ENCODE results near the gene CBFA2T3.
"Not testable (repeated sequence)": the region's sequence is repeated elsewhere in the genome, so short reads cannot be mapped to it uniquely, and the experiment has no call there.

Gene CBFA2T3

GRCh38 chr16:88895335-88895734, 81.7 kb downstream of the CBFA2T3 start:
- H3K4me3 ChIP-seq (ENCODE audit: low read depth, low read length), result no peak overlapping the region
- no peak for TF ChIP-seq CTCF (IDR thresholded peaks at IDR 0.05; ENCODE audit: control insufficient read depth, extremely low read depth, insufficient read depth)
- no peak for DNase-seq (ENCODE audit: low read depth)

- H3K4me3 ChIP-seq (ENCODE audit: low read depth, low read length), result no peak overlapping the region
- TF ChIP-seq CTCF (IDR thresholded peaks at IDR 0.05; ENCODE audit: control insufficient read depth, extremely low read depth, insufficient read depth), result no peak
- no peak for DNase-seq (ENCODE audit: low read depth)
These were observed 82.2 kb downstream of the CBFA2T3 start for GRCh38 chr16:88894681-88895300.

- not testable (repeated sequence) for H3K4me3 ChIP-seq (ENCODE audit: low read depth, low read length); DNase-seq (ENCODE audit: low read depth)
These were observed 82.7 kb downstream of the CBFA2T3 start for GRCh38 chr16:88894266-88894665.

- DNase-seq (ENCODE audit: low read depth), result no peak
- no peak for TF ChIP-seq CTCF (IDR thresholded peaks at IDR 0.05; ENCODE audit: control insufficient read depth, extremely low read depth, insufficient read depth)
- H3K4me3 ChIP-seq (ENCODE audit: low read depth, low read length), result no peak overlapping the region
These were observed 83.7 kb downstream of the CBFA2T3 start for GRCh38 chr16:88893127-88893968.

GRCh38 chr16:88892065-88892464, 84.9 kb downstream of the CBFA2T3 start:
- no peak overlapping the region for H3K4me3 ChIP-seq (ENCODE audit: low read depth, low read length)
- no peak for TF ChIP-seq CTCF (IDR thresholded peaks at IDR 0.05; ENCODE audit: control insufficient read depth, extremely low read depth, insufficient read depth)
- DNase-seq (ENCODE audit: low read depth), result no peak

GRCh38 chr16:88891083-88891482, 85.9 kb downstream of the CBFA2T3 start:
- TF ChIP-seq CTCF (IDR thresholded peaks at IDR 0.05; ENCODE audit: control insufficient read depth, extremely low read depth, insufficient read depth), result no peak
- DNase-seq (ENCODE audit: low read depth), result no peak
- H3K4me3 ChIP-seq (ENCODE audit: low read depth, low read length), result no peak overlapping the region

- DNase-seq (ENCODE audit: low read depth); H3K4me3 ChIP-seq (ENCODE audit: low read depth, low read length): not testable (repeated sequence)
These were observed 87.2 kb downstream of the CBFA2T3 start for GRCh38 chr16:88889702-88890352.

Data from LNCaP clone FGC (cell line).